GM23248 (cell line): ENCODE results near the gene ARHGDIG. TPM values are rescaled to one million over a fixed set of nuclear protein-coding genes. Genes with fewer than 3 reads are reported as not detected.
"Not testable (repeated sequence)": the region's sequence is repeated elsewhere in the genome, so short reads cannot be mapped to it uniquely, and the experiment has no call there.

Source experiments
- DNase-seq: peaks from one replicate; pipeline ENCODE4 v3.0.0-alpha.2; 2015
- H2AFZ ChIP-seq: fragments of 200-600 bp; sonication (generic); 2 replicates; pipeline ENCODE4 v1.6.1; 2016; ENCODE audit warnings: antibody characterized with exemption
- H3F3A ChIP-seq: fragments of 200-600 bp; sonication (generic); 2 replicates; pipeline ENCODE4 v1.6.1; 2016; ENCODE audit warnings: mild to moderate bottlenecking, antibody characterized with exemption, mixed run types; ENCODE audit not compliant: insufficient read depth
- H3K27ac ChIP-seq: fragments of 200-600 bp; sonication (generic); 2 replicates; pipeline ENCODE4 v1.5.1; 2016; ENCODE audit warnings: mild to moderate bottlenecking
- H3K27me3 ChIP-seq: fragments of 200-600 bp; sonication (generic); replicated peaks from 2 replicates; pipeline ENCODE4 v1.6.1; 2016; ENCODE audit warnings: mild to moderate bottlenecking; ENCODE audit not compliant: insufficient read depth
- H3K36me3 ChIP-seq: fragments of 200-600 bp; sonication (generic); 2 replicates; pipeline ENCODE4 v1.6.1; 2016; ENCODE audit warnings: low read depth, mild to moderate bottlenecking
- H3K4me1 ChIP-seq: fragments of 200-600 bp; sonication (generic); 2 replicates; pipeline ENCODE4 v1.6.1; 2016; ENCODE audit warnings: mild to moderate bottlenecking; ENCODE audit not compliant: insufficient read depth
- H3K4me2 ChIP-seq: fragments of 200-600 bp; sonication (generic); one replicate; pipeline ENCODE4 v1.6.1; 2016; ENCODE audit warnings: mild to moderate bottlenecking; ENCODE audit not compliant: unreplicated experiment
- H3K4me3 ChIP-seq: fragments of 200-600 bp; sonication (generic); 2 replicates; pipeline ENCODE4 v1.5.1; 2016; ENCODE audit warnings: mild to moderate bottlenecking
- H3K79me2 ChIP-seq: fragments of 200-600 bp; sonication (generic); 2 replicates; pipeline ENCODE4 v1.6.1; 2016; ENCODE audit warnings: mild to moderate bottlenecking; ENCODE audit not compliant: insufficient read depth
- H3K9ac ChIP-seq: fragments of 200-600 bp; sonication (generic); 2 replicates; pipeline ENCODE4 v1.6.1; 2016; ENCODE audit warnings: mild to moderate bottlenecking
- H3K9me2 ChIP-seq: fragments of 200-600 bp; sonication (generic); 2 replicates; pipeline ENCODE4 v1.6.1; 2016; ENCODE audit warnings: mixed run types, mild to moderate bottlenecking, moderate library complexity; ENCODE audit not compliant: insufficient read depth
- H3K9me3 ChIP-seq: fragments of 200-600 bp; sonication (generic); one replicate; pipeline ENCODE4 v1.6.1; 2017; ENCODE audit warnings: low read depth
- H4K20me1 ChIP-seq: fragments of 200-600 bp; sonication (generic); 2 replicates; pipeline ENCODE4 v1.6.0; 2016; ENCODE audit not compliant: insufficient read depth
- EZH2 ChIP-seq: fragments of 200-600 bp; sonication (generic); IDR thresholded peaks from 2 replicates; pipeline ENCODE4 v1.6.1; 2018; ENCODE audit warnings: antibody characterized with exemption, mild to moderate bottlenecking; ENCODE audit not compliant: insufficient read depth, poor library complexity, severe bottlenecking
- EZH2phosphoT487 ChIP-seq: fragments of 200-600 bp; sonication (generic); IDR thresholded peaks from 2 replicates; pipeline ENCODE4 v1.6.1; 2018; ENCODE audit warnings: antibody characterized with exemption, moderate library complexity, mild to moderate bottlenecking, low read depth; ENCODE audit not compliant: insufficient read depth
- WGBS, 2 experiments: methylation state at CpG; one replicate each; pipeline ENCODE4 v1.1.6; 2015 to 2017; ENCODE audit warnings: low lambda C conversion rate in 2 of 2, low coverage in 1 of 2; ENCODE audit errors: missing lambda C conversion rate in 2 of 2; 5-methylcytosine and 5-hydroxymethylcytosine counted together
- in situ Hi-C: fragments of 300-500 bp; cut with MboI; formaldehyde crosslinking; loops from 2 replicates; pipeline ENCODE4 v1.15.0; 2020
- polyA plus RNA-seq: library from polyadenylated mRNA; unstranded; fragments of >200 nt; fragmentation: Nextera tagmentation; extraction: Ambion mirVana; gene quantifications from 2 replicates; pipeline ENCODE4 v1.2.1, GENCODE V29; 2016
- total RNA-seq: library from RNA; depleted of rRNA; stranded (reverse); fragments of >200 nt; shearing (Covaris generic); gene quantifications from 2 replicates; pipeline ENCODE4 v1.2.3, GENCODE V29; 2014

ARHGDIG gene
- total and polyA plus RNA-seq, 2 experiments from 2014 or later = 0.40 to 0.65 TPM

DNA sequence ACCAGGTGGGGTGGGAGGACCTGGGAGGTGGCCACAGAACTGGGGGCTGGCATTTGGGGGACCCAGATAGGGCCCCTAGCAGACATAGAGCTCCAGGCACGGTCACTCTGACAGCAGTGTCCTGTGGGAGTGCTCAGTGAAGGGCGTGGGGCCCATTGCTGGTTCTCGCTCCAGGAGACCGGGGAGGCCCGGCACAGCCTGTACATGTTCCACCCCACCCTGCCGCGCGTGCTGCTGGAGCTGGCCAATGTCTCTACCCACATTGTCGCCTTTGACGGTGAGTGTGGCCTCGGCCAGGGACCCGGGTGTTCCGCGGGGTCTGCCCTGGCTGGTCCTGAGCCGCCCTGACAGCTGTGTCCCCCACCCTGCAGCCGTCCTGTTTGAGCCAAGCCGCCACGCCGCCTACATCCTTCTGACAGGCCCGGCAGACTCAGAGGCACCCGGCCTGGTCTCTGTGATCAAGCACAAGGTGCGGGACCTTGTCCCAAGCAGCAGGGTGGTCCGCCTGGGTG is 15.9 kb upstream of the ARHGDIG start:
- Histone ChIP-seq H3K9me3 (no peaks in the 10 kb centered on the region), H2AFZ (no peak overlapping the region), H3K9ac (no peak overlapping the region), H4K20me1 (no peaks in the 10 kb centered on the region), H3K27ac (no peak overlapping the region), H3K4me3 (no peak overlapping the region), H3F3A (no peaks in the 10 kb centered on the region), H3K4me2 (no peak overlapping the region), H3K9me2 (no peaks in the 10 kb centered on the region), H3K4me1 (no peaks in the 10 kb centered on the region), H3K36me3 (no peaks in the 10 kb centered on the region), H3K79me2 (no peaks in the 10 kb centered on the region), H3K27me3 (no peaks in the 10 kb centered on the region)
- 92 to 95% methylated on average over 23 of the region's 23 CpGs for WGBS, 2 experiments
- in situ Hi-C loops = no loop called here
- no peak for DNase-seq
- no peak for TF ChIP-seq EZH2phosphoT487
- TF ChIP-seq EZH2 = no peak

DNA sequence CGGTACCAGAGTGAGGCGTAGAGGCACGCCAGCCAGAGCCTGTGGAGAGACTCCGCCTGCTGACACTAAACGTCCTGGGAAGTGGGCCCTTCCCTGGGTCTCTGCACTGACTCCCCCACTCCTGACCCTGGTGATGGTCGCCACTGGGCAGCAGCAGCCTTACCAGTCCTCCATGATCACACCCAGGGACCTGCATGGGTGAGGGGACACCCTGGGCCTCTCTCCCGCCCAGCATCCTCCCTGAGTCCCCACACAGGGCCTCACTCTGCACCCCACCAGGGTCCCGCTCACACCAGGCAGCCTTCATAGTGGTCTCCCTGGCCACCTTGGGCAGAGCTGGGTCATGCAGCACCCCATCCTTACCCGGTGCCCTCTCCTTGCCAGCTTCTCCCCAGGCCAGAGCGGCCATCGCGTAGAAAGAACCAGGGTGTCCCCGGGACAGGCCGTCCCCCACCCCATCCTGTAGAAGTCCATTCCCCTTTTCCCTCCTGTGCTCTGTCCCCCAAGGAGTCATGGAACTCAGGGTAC is 15.3 kb upstream of the ARHGDIG start:
- H3K4me3 ChIP-seq = no peak overlapping the region
- H3K9ac ChIP-seq = no peak overlapping the region
- no peaks in the 10 kb centered on the region for H3K27me3 ChIP-seq
- no peaks in the 10 kb centered on the region for H3K9me2 ChIP-seq
- no peaks in the 10 kb centered on the region for H3K4me1 ChIP-seq
- no peaks in the 10 kb centered on the region for H3F3A ChIP-seq
- H2AFZ ChIP-seq = no peak overlapping the region
- no peaks in the 10 kb centered on the region for H4K20me1 ChIP-seq
- in situ Hi-C loops = no loop called here
- whole genome bisulfite sequencing, 2 experiments = 82 to 85% methylated on average over 14 of the region's 14 CpGs
- no peaks in the 10 kb centered on the region for H3K79me2 ChIP-seq
- TF ChIP-seq EZH2 = no peak
- no peak for TF ChIP-seq EZH2phosphoT487
- no peak overlapping the region for H3K27ac ChIP-seq
- H3K9me3 ChIP-seq = no peaks in the 10 kb centered on the region
- no peak overlapping the region for H3K4me2 ChIP-seq
- H3K36me3 ChIP-seq = no peaks in the 10 kb centered on the region
- DNase-seq = no peak

DNA sequence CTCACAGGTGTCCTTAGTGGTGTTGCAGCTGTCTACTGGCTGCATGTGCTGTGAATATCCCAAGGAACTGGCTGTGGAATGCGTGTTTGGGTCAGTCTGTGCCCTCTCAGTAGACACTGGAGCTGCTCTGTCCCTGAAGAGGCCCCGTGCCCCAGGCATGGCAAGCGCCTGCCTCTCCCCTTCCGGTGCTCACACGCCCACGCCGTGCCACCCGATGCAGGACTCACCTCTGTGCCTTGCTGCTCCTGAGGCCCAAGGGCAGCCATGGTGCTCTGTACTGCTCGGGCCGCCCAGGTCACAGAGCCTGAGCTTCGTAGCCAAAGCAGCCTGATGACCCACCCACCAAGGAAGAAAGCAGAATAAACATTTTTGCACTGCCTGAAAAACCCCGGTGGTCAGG is 14.7 kb upstream of the ARHGDIG start:
- 65 to 80% methylated on average over 11 to 12 of the region's 12 CpGs for WGBS, 2 experiments
- Histone ChIP-seq H3K79me2 (no peaks in the 10 kb centered on the region), H3K4me2 (no peak overlapping the region), H3K27ac (no peak overlapping the region), H3F3A (no peaks in the 10 kb centered on the region), H3K4me3 (no peak overlapping the region), H3K9me3 (no peaks in the 10 kb centered on the region), H3K9ac (no peak overlapping the region), H3K4me1 (no peaks in the 10 kb centered on the region), H3K36me3 (no peaks in the 10 kb centered on the region), H3K9me2 (no peaks in the 10 kb centered on the region), H2AFZ (no peak overlapping the region), H3K27me3 (no peaks in the 10 kb centered on the region), H4K20me1 (no peaks in the 10 kb centered on the region)
- DNase-seq = no peak
- in situ Hi-C loops = no loop called here
- TF ChIP-seq EZH2phosphoT487 (no peak), EZH2 (no peak)

DNA sequence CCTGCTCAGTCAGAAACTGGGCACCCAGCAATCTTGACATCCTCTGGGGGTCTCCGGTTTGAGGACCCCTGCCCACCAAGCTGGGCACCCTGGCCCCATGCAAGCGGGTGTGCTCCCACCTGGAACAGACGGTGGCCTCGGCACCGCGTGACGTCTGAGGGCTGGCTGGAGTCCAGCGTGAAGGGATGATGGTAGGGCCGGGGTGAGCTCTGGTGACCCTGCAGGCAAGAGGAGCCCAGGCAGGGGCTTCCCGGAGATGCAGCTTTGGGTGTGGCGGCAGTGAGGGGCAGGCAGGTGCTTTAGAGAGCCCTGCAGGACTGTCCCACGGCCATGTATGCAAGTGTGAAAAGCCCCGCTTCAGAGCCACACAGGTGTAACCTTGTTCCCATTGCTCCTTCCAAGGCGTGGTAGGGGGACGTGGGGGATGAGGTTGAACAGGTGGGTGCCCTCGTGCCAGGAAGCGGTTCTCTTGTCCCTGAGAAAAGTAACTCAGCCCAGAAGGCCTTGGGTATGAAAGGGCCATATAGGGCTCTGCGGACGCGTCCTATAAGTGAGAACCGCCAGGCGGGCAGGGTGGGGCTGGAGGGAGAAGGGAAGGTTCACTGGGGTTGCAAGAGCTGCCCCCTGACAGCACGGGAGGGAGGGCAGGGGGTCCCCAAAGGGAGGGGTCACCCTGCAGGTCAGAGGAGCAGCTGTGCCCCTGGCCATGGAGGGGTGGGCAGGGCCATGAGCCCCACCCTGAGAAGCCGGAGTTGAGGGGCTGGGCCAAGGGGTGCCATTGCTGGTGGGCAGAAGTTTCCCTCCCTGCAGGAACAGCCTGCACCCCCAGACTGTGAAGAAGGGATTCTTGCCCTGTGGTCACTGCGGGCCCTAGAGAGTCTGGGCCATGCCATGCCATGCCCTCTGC is 13.9 kb upstream of the ARHGDIG start:
- Histone ChIP-seq H3K4me1 (no peaks in the 10 kb centered on the region), H3K36me3 (no peaks in the 10 kb centered on the region), H3K79me2 (no peaks in the 10 kb centered on the region), H3K4me2 (no peak overlapping the region), H3F3A (no peaks in the 10 kb centered on the region), H2AFZ (no peak overlapping the region), H3K9me2 (no peaks in the 10 kb centered on the region), H3K9ac (no peak overlapping the region), H3K27ac (no peak overlapping the region), H3K4me3 (no peak overlapping the region), H4K20me1 (no peaks in the 10 kb centered on the region), H3K9me3 (no peaks in the 10 kb centered on the region), H3K27me3 (no peaks in the 10 kb centered on the region)
- 43 to 46% methylated on average over 25 of the region's 25 CpGs for WGBS, 2 experiments
- no peak for DNase-seq
- TF ChIP-seq EZH2 (no peak), EZH2phosphoT487 (no peak)
- in situ Hi-C loops = no loop called here

DNA sequence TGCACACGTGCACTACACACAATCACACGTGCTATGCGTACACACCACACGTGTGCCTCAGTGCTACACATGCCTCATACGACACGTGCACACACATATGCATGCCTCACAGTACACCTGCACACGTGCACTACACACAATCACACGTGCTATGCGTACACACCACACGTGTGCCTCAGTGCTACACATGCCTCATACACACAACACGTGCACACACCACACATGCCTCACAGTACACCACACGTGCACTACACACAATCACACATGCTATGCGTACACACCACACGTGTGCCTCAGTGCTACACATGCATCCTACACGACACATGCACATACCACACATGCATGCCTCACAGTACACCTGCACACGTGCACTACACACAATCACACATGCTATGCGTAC is 12.8 kb upstream of the ARHGDIG start:
- H3K4me1 ChIP-seq, H2AFZ ChIP-seq, H3K27me3 ChIP-seq, H4K20me1 ChIP-seq, DNase-seq, H3K9ac ChIP-seq, H3K4me3 ChIP-seq, in situ Hi-C loops, H3F3A ChIP-seq, H3K9me2 ChIP-seq, H3K27ac ChIP-seq, H3K79me2 ChIP-seq, H3K9me3 ChIP-seq, H3K36me3 ChIP-seq, H3K4me2 ChIP-seq: not testable (repeated sequence)
- 75 to 83% methylated on average over 17 of the region's 17 CpGs for WGBS, 2 experiments
